Activated naive CD8-positive, alpha-beta T cell treated with anti-CD3 and anti-CD28 coated beads for 36 hours (primary cell): ENCODE measurements around the gene DNTT. TPM values are rescaled to one million over a fixed set of nuclear protein-coding genes. Genes with fewer than 3 reads are reported as not detected.
A peak's percentile ranks its signal among the peaks of the same experiment; 100 is the strongest.

Experiments
- DNase-seq: peaks from one replicate; pipeline ENCODE4 v3.0.0; 2021
- H3K27ac Mint-ChIP-seq: one replicate; pipeline ENCODE4 v1.8.0; 2022; ENCODE audit warnings: mild to moderate bottlenecking, moderate library complexity, mixed read lengths
- H3K27me3 Mint-ChIP-seq: one replicate; pipeline ENCODE4 v1.8.0; 2022; ENCODE audit warnings: mild to moderate bottlenecking, mixed read lengths
- H3K36me3 Mint-ChIP-seq: one replicate; pipeline ENCODE4 v1.8.0; 2021; ENCODE audit warnings: mild to moderate bottlenecking, mixed read lengths
- H3K4me1 Mint-ChIP-seq: one replicate; pipeline ENCODE4 v1.8.0; 2021; ENCODE audit warnings: mixed read lengths
- H3K4me3 Mint-ChIP-seq: one replicate; pipeline ENCODE4 v1.8.0; 2022; ENCODE audit warnings: mild to moderate bottlenecking, moderate library complexity, mixed read lengths
- H3K9me3 Mint-ChIP-seq: one replicate; pipeline ENCODE4 v1.8.0; 2022; ENCODE audit warnings: mixed read lengths
- total RNA-seq, 2 experiments: library from RNA; stranded (reverse); gene quantifications; one replicate each; pipeline ENCODE4 v1.2.3, GENCODE V29; 2021

Gene DNTT
- total RNA-seq, 2 experiments from 2014 or later, result not detected

- no peak overlapping the region for H3K27ac Mint-ChIP-seq
- H3K4me1 Mint-ChIP-seq, result peaks cover 6% of the 10 kb centered on the region
- no peak overlapping the region for H3K4me3 Mint-ChIP-seq
- no peaks in the 10 kb centered on the region for H3K9me3 Mint-ChIP-seq
- DNase-seq, result no peak
- peaks cover 3% of the 10 kb centered on the region for H3K27me3 Mint-ChIP-seq
- H3K36me3 Mint-ChIP-seq, result no peaks in the 10 kb centered on the region
Observed at GRCh38 chr10:96270571-96270970, 33.7 kb upstream of the DNTT start.

- DNase-seq, result no peak
- Mint-ChIP-seq H3K4me3 (peak within 1 kb of the TSS; percentile 52), H3K27ac (no peak within 1 kb of the TSS), H3K4me1 (peaks cover 6% of the 10 kb centered on the region), H3K27me3 (peaks cover 3% of the 10 kb centered on the region), H3K9me3 (no peaks in the 10 kb centered on the region), H3K36me3 (no peaks in the 10 kb centered on the region)
Observed at GRCh38 chr10:96271016-96271815, 33.0 kb upstream of the DNTT start, which contains the start of gene BLNK. Gene BLNK, minus strand, starts transcription at chr10:96271569. Its CDS starts 171 bp downstream, at chr10:96271398.

- Mint-ChIP-seq H3K36me3 (no peaks in the 10 kb centered on the region), H3K9me3 (no peaks in the 10 kb centered on the region), H3K27ac (no peak overlapping the region), H3K27me3 (peaks cover 3% of the 10 kb centered on the region), H3K4me1 (no peaks in the 10 kb centered on the region), H3K4me3 (no peak overlapping the region)
- no peak for DNase-seq
Observed at GRCh38 chr10:96272316-96273280, 31.6 kb upstream of the DNTT start.

- H3K4me3 Mint-ChIP-seq, result no peak overlapping the region
- H3K27me3 Mint-ChIP-seq, result no peaks in the 10 kb centered on the region
- H3K36me3 Mint-ChIP-seq, result no peaks in the 10 kb centered on the region
- no peaks in the 10 kb centered on the region for H3K9me3 Mint-ChIP-seq
- no peaks in the 10 kb centered on the region for H3K4me1 Mint-ChIP-seq
- DNase-seq, result no peak
- H3K27ac Mint-ChIP-seq, result no peak overlapping the region
Observed at GRCh38 chr10:96275685-96276418, 28.4 kb upstream of the DNTT start.

- H3K4me1 Mint-ChIP-seq, result no peaks in the 10 kb centered on the region
- no peak overlapping the region for H3K27ac Mint-ChIP-seq
- DNase-seq, result no peak
Observed at GRCh38 chr10:96276426-96276825, 27.8 kb upstream of the DNTT start.

GRCh38 chr10:96276831-96277230 lies 27.4 kb upstream of the DNTT start:
- no peak overlapping the region for H3K4me3 Mint-ChIP-seq
- H3K27me3 Mint-ChIP-seq, result no peaks in the 10 kb centered on the region
- no peaks in the 10 kb centered on the region for H3K9me3 Mint-ChIP-seq
- no peaks in the 10 kb centered on the region for H3K36me3 Mint-ChIP-seq
- H3K4me1 Mint-ChIP-seq, result no peaks in the 10 kb centered on the region
- DNase-seq, result no peak
- H3K27ac Mint-ChIP-seq, result no peak overlapping the region

More at GRCh38 chr10:96276426-96276825, 27.8 kb upstream of the DNTT start:
- Mint-ChIP-seq H3K36me3 (no peaks in the 10 kb centered on the region), H3K4me3 (no peak overlapping the region), H3K9me3 (no peaks in the 10 kb centered on the region), H3K27me3 (no peaks in the 10 kb centered on the region)

GRCh38 chr10:96279191-96279641 lies 25.0 kb upstream of the DNTT start:
- no peak overlapping the region for H3K27ac Mint-ChIP-seq
- no peaks in the 10 kb centered on the region for H3K27me3 Mint-ChIP-seq
- H3K9me3 Mint-ChIP-seq, result no peaks in the 10 kb centered on the region

GRCh38 chr10:96280859-96281258 lies 23.4 kb upstream of the DNTT start:
- H3K27me3 Mint-ChIP-seq, result no peaks in the 10 kb centered on the region
- no peak for DNase-seq
- H3K36me3 Mint-ChIP-seq, result no peaks in the 10 kb centered on the region
- no peaks in the 10 kb centered on the region for H3K9me3 Mint-ChIP-seq
- H3K4me1 Mint-ChIP-seq, result no peaks in the 10 kb centered on the region
- H3K4me3 Mint-ChIP-seq, result no peak overlapping the region
- H3K27ac Mint-ChIP-seq, result no peak overlapping the region

More at GRCh38 chr10:96279191-96279641, 25.0 kb upstream of the DNTT start:
- H3K36me3 Mint-ChIP-seq, result no peaks in the 10 kb centered on the region
- no peak overlapping the region for H3K4me3 Mint-ChIP-seq
- H3K4me1 Mint-ChIP-seq, result no peaks in the 10 kb centered on the region
- no peak for DNase-seq

- H3K4me1 Mint-ChIP-seq, result no peaks in the 10 kb centered on the region
- H3K9me3 Mint-ChIP-seq, result no peaks in the 10 kb centered on the region
- no peak overlapping the region for H3K27ac Mint-ChIP-seq
- H3K4me3 Mint-ChIP-seq, result no peak overlapping the region
- no peaks in the 10 kb centered on the region for H3K36me3 Mint-ChIP-seq
- DNase-seq, result no peak
- H3K27me3 Mint-ChIP-seq, result no peaks in the 10 kb centered on the region
Observed at GRCh38 chr10:96281444-96282029, 22.7 kb upstream of the DNTT start.

- H3K27me3 Mint-ChIP-seq, result no peaks in the 10 kb centered on the region
- no peak overlapping the region for H3K4me3 Mint-ChIP-seq
- no peaks in the 10 kb centered on the region for H3K36me3 Mint-ChIP-seq
- DNase-seq, result no peak
- no peaks in the 10 kb centered on the region for H3K9me3 Mint-ChIP-seq
- H3K27ac Mint-ChIP-seq, result no peak overlapping the region
- peaks cover 12% of the 10 kb centered on the region for H3K4me1 Mint-ChIP-seq
Observed at GRCh38 chr10:96283351-96283750, 20.9 kb upstream of the DNTT start.

GRCh38 chr10:96283756-96284155 lies 20.5 kb upstream of the DNTT start:
- H3K36me3 Mint-ChIP-seq, result no peaks in the 10 kb centered on the region
- H3K9me3 Mint-ChIP-seq, result no peaks in the 10 kb centered on the region
- peaks cover 15% of the 10 kb centered on the region for H3K4me1 Mint-ChIP-seq
- no peaks in the 10 kb centered on the region for H3K27me3 Mint-ChIP-seq
- no peak overlapping the region for H3K4me3 Mint-ChIP-seq
- no peak overlapping the region for H3K27ac Mint-ChIP-seq
- no peak for DNase-seq

- Mint-ChIP-seq H3K4me3 (no peak overlapping the region), H3K27me3 (no peaks in the 10 kb centered on the region), H3K4me1 (peaks cover 15% of the 10 kb centered on the region), H3K27ac (no peak overlapping the region), H3K9me3 (no peaks in the 10 kb centered on the region), H3K36me3 (no peaks in the 10 kb centered on the region)
- no peak for DNase-seq
Observed at GRCh38 chr10:96285331-96285752, 18.9 kb upstream of the DNTT start.

- H3K4me1 Mint-ChIP-seq, result peaks cover 17% of the 10 kb centered on the region
- no peak overlapping the region for H3K4me3 Mint-ChIP-seq
- H3K9me3 Mint-ChIP-seq, result no peaks in the 10 kb centered on the region
- peak overlapping the region; percentile 10 for H3K27ac Mint-ChIP-seq
- DNase-seq, result no peak
- no peaks in the 10 kb centered on the region for H3K36me3 Mint-ChIP-seq
- H3K27me3 Mint-ChIP-seq, result no peaks in the 10 kb centered on the region
Observed at GRCh38 chr10:96287392-96288105, 16.7 kb upstream of the DNTT start.

GRCh38 chr10:96288151-96288621 lies 16.0 kb upstream of the DNTT start:
- Mint-ChIP-seq H3K27ac (peak overlapping the region; percentile 62), H3K36me3 (no peaks in the 10 kb centered on the region), H3K9me3 (no peaks in the 10 kb centered on the region), H3K27me3 (no peaks in the 10 kb centered on the region), H3K4me3 (peak overlapping the region; percentile 1), H3K4me1 (peaks cover 17% of the 10 kb centered on the region)
- DNase-seq, result no peak
